DLD1 (cell line): ENCODE data around the gene TGFBR3L.
"Not testable (repeated sequence)": the region's sequence is repeated elsewhere in the genome, so short reads cannot be mapped to it uniquely, and the experiment has no call there.

Experiments
- in situ Hi-C: cut with HindIII; loops from 2 replicates; pipeline ENCODE4 v1.10.0; 2017; ENCODE audit warnings: low sequenced_read_pairs

TGFBR3L gene

GRCh38 chr19:7926021-7926726 lies 11.5 kb downstream of the TGFBR3L start, which contains the start of gene CTXN1:
TSS of gene CTXN1 (minus strand) at chr19:7926135. CDS start at chr19:7925538, 597 bp downstream.
- in situ Hi-C loops, result no loop called here

- in situ Hi-C loops, result no loop called here
Measured at GRCh38 chr19:7926727-7927604, 12.3 kb downstream of the TGFBR3L start.

GRCh38 chr19:7927605-7928333 lies 13.1 kb downstream of the TGFBR3L start:
- in situ Hi-C loops, result no loop called here

GRCh38 chr19:7928334-7928706 lies 13.7 kb downstream of the TGFBR3L start:
- in situ Hi-C loops, result no loop called here

- in situ Hi-C loops, result no loop called here
Measured at GRCh38 chr19:7928741-7929701, 14.4 kb downstream of the TGFBR3L start.

- in situ Hi-C loops, result not testable (repeated sequence)
Measured at GRCh38 chr19:7930030-7930429, 15.4 kb downstream of the TGFBR3L start.

- in situ Hi-C loops, result no loop called here
Measured at GRCh38 chr19:7930765-7931164, 16.1 kb downstream of the TGFBR3L start.

GRCh38 chr19:7931221-7932061 lies 16.8 kb downstream of the TGFBR3L start:
- in situ Hi-C loops, result no loop called here

- in situ Hi-C loops, result no loop called here
Measured at GRCh38 chr19:7932276-7932929, 17.8 kb downstream of the TGFBR3L start.

- in situ Hi-C loops, result no loop called here
Measured at GRCh38 chr19:7932930-7933300, 18.3 kb downstream of the TGFBR3L start.

- in situ Hi-C loops, result no loop called here
Measured at GRCh38 chr19:7933411-7933810, 18.8 kb downstream of the TGFBR3L start.

- in situ Hi-C loops, result no loop called here
Measured at GRCh38 chr19:7933828-7934725, 19.4 kb downstream of the TGFBR3L start.

- in situ Hi-C loops, result no loop called here
Measured at GRCh38 chr19:7934766-7935165, 20.1 kb downstream of the TGFBR3L start.

GRCh38 chr19:7940841-7941240 lies 26.2 kb downstream of the TGFBR3L start:
- in situ Hi-C loops, result no loop called here

GRCh38 chr19:7941895-7942596 lies 27.4 kb downstream of the TGFBR3L start:
- in situ Hi-C loops, result no loop called here

- in situ Hi-C loops, result no loop called here
Measured at GRCh38 chr19:7942981-7943443, 28.4 kb downstream of the TGFBR3L start.
